ENCODE data around the gene MEGF6. TPM values are rescaled to one million over a fixed set of nuclear protein-coding genes. Genes with fewer than 3 reads are reported as not detected.

Gene MEGF6
- total RNA-seq, 4 donors from 2014 or later = 10.0 to 24.7 (median 17.1) TPM

DNA sequence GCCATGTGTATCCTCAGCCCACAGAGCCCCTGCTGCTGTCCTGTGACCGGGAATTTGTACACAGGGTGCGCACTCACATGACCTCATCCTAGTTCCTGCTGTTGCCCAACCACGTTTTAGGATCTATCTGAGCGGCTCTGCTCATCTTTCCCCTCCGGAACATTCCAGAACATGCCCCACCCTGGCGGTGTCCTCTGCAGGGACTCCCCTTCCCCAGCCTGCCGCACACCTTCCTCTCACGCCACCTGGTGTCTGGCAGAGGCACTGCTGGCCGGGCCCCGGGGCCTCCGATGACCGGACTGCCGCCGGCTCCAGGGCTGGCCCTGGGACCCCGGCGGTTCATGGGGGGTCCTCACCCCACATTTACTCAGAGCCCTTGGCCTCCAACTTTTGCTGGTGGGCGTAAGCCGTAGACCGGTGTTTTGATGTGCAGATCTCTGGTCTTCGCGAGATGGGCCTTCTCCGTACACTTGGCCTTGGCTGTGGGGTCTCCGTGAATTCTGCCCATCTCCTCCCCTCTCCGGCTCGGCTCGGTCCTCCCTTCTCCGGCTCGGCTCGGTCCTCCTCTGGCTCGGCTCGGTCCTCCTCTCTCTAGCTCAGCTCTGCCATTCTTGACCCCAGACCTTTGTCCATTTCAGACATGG is 127.4 kb downstream of the MEGF6 start:
- TF ChIP-seq, protein P1, sequence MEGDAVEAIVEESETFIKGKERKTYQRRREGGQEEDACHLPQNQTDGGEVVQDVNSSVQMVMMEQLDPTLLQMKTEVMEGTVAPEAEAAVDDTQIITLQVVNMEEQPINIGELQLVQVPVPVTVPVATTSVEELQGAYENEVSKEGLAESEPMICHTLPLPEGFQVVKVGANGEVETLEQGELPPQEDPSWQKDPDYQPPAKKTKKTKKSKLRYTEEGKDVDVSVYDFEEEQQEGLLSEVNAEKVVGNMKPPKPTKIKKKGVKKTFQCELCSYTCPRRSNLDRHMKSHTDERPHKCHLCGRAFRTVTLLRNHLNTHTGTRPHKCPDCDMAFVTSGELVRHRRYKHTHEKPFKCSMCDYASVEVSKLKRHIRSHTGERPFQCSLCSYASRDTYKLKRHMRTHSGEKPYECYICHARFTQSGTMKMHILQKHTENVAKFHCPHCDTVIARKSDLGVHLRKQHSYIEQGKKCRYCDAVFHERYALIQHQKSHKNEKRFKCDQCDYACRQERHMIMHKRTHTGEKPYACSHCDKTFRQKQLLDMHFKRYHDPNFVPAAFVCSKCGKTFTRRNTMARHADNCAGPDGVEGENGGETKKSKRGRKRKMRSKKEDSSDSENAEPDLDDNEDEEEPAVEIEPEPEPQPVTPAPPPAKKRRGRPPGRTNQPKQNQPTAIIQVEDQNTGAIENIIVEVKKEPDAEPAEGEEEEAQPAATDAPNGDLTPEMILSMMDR (IDR thresholded peaks at IDR 0.05; ENCODE audit: low read depth) = no peak

DNA sequence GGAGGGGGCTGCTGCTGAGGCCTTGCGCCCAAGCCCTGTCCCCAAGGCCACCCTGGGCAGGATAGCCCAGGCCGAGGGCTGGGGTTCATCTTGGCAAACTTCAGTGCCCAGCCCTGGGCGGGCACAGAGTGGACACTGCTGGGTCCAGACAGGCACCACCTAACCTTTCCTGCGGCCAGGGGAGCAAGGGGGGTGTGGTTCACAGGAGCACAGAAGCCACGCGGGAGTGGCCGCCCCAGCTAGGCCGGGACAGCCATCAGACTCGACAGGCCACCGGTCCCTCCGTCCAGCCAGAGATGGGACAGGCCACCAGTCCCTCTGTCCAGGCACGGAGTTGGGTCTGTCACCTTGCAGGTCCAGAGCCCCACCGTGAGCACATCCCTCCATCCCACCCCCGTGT is 127.9 kb downstream of the MEGF6 start:
- TF ChIP-seq, protein P1 (IDR thresholded peaks at IDR 0.05; ENCODE audit: low read depth) = no peak

DNA sequence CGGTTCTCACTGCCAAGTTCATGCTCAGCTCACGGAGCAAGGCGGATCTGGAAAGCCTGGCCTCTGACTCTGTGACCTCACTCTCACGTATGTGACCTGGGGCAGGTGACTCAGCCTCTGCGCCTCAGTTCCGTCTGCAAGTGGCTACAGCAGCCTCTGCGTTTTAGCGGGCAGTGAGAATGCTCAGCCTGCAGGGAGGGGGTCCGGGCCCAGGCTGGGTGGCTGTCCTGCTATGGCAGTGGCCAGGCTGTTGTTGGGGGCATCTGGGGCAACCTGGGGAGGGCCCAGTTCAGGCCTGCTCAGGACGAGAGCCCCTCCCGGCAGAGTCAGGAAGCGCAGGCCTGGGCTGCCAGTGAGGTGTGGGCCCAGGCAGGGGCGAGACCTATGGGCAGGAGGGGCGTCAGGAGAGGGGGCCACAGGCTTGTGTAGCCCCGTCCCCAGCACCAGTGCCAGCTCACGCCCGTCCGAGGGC is 128.9 kb downstream of the MEGF6 start:
- TF ChIP-seq, protein P1 (IDR thresholded peaks at IDR 0.05; ENCODE audit: low read depth) = no peak

DNA sequence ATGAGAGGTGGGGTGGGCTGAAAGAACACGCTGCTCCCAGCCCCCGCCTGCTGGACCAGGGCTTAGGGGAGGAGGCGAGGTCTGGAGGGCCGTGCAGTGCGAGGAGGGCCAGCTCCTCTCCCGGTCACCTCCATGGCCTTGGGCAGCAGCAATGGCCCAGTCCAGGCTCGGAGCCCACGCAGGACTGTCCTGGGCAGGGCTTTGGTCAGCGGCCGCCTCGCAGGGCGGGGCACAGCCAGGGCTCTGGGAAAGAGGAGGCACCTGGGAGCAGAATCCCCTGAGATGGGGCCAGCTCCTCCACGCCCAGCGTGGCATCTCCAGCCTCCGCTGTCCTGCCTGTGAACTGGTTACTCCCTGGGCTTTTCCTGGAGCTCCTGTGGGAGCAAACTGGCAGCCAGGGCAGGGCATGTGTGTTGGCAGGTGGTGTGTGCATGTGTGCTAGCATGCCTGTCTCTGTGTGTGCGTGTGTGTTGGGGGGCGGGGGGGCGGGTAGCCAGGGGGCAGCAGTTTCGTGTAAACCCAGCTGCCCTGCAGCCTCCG is 129.4 kb downstream of the MEGF6 start:
- TF ChIP-seq, protein P1 (IDR thresholded peaks at IDR 0.05; ENCODE audit: low read depth) = no peak

DNA sequence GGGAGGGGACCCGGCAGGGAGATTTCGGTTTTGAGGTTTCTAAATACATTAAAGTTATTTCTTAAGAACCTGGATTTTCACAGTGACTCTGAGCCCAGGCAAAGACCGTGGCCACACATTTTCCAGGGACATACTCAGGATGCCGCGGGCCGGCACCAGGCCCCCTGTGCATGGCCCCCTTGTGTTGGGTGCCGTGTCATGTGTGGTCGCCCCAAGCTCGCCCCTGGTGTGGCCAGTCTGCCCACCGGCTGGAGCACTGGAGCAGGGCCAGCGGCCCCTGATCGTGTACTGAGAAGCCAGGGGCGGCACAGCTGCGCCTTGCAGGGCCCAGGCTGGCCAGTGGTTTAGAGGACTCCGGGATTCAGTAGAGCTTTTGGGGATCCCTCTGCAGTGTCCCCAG is 130.3 kb downstream of the MEGF6 start:
- TF ChIP-seq, protein P1 (IDR thresholded peaks at IDR 0.05; ENCODE audit: low read depth) = no peak

DNA sequence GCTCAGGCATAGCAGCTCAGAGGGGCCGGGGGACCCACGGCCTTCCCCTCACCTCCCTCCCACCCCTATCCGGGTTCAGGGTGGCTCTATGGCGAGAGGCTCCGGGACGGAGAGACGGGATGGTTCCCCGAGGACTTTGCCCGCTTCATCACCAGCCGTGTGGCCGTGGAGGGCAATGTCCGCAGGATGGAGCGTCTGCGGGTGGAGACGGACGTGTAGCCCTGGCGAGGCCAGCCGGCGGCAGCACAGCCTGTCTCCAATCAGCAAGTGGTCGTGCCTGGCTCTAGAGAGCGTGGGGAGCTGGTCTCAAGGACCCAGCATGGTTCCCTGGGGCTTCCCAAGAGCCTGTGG is 131.0 kb downstream of the MEGF6 start:
- TF ChIP-seq, protein P1 (IDR thresholded peaks at IDR 0.05; ENCODE audit: low read depth) = no peak

DNA sequence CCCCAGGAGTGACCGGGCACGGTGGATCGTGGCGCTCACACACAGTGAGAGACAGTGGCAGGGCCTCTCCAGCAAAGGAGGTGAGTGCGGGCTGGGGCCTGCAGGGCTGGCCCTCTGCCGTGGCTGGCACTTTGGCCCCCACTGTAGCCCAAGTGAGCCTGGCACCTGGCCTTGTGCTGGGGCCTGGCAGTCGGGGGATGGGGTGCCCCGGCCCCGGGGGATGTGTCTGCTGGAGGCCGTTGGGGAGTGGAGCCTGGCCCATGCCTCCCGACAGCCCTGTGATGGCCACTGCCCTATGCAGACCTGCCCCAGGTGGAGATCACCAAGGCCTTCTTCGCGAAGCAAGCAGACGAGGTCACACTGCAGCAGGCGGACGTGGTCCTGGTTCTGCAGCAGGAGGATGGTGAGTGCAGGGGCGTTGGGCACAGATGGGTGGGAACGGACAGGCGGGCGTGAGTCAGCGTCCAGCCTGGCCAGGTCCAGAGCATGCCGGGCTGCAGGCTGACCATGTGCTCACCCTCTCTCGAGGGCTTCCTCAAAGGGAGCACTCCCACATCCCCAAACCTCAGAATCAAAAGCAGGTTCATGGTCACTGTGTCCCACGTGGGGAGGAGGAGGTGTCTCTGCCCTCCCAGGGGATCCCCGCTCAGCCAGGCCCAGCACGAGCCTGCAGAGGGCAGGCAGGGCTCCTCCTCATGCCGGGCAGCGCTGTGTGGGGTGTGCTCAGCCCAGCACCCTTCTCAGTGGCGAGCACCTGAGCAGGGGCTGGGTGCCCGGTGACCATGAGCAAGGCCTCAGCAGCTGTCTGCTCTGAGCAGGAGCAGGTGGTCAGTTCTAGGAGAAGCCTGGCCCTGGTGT is 131.6 kb downstream of the MEGF6 start:
- TF ChIP-seq, protein P1 (IDR thresholded peaks at IDR 0.05; ENCODE audit: low read depth) = no peak

Measured in subcutaneous adipose tissue (tissue), 4 donors.